Large intestine (tissue), 3 donors: ENCODE measurements around the gene SETD6. TPM values are rescaled to one million over a fixed set of nuclear protein-coding genes. Genes with fewer than 3 reads are reported as not detected.
A peak's percentile ranks its signal among the peaks of the same experiment; 100 is the strongest.

ENCODE experiments used
- DNase-seq, 2 donors: peaks; one replicate each; pipeline versions ENCODE4 v3.0.0 to v3.0.0-alpha.2; 2013
- H3K27ac ChIP-seq: one replicate; pipeline ENCODE4 v1.5.1; 2013; ENCODE audit warnings: low read length
- H3K27me3 ChIP-seq: 2 replicates; pipeline ENCODE4 v1.6.1; 2013; ENCODE audit warnings: low read length; ENCODE audit not compliant: control insufficient read depth, insufficient read depth
- H3K36me3 ChIP-seq: 2 replicates; pipeline ENCODE4 v1.6.1; 2013; ENCODE audit warnings: low read length; ENCODE audit not compliant: control insufficient read depth, insufficient read depth
- H3K4me1 ChIP-seq: one replicate; pipeline ENCODE4 v1.6.1; 2013; ENCODE audit warnings: low read length; ENCODE audit not compliant: control insufficient read depth, insufficient read depth
- H3K4me3 ChIP-seq: one replicate; pipeline ENCODE4 v1.5.1; 2013; ENCODE audit warnings: low read length
- H3K9me3 ChIP-seq: one replicate; pipeline ENCODE4 v1.6.1; 2013; ENCODE audit warnings: mild to moderate bottlenecking, low read depth, low read length, moderate library complexity; ENCODE audit not compliant: control insufficient read depth
- WGBS: methylation state at CpG from one replicate; pipeline ENCODE4 v1.1.5; 2013; ENCODE audit warnings: low lambda C conversion rate; ENCODE audit not compliant: insufficient coverage; 5-methylcytosine and 5-hydroxymethylcytosine counted together
- polyA plus RNA-seq: library from polyadenylated mRNA; unstranded; fragments of 120-200 nt; gene quantifications from one replicate; pipeline ENCODE4 v1.2.1, GENCODE V29; 2013

The SETD6 gene
- polyA plus RNA-seq, 1 donor = 28.8 TPM

GRCh38 chr16:58492735-58493134 lies 22.6 kb upstream of the SETD6 start:
- no CpG with 5 or more reads among the region's 5 CpGs for WGBS
- H3K4me1 ChIP-seq = peaks cover 6% of the 10 kb centered on the region
- no peaks in the 10 kb centered on the region for H3K36me3 ChIP-seq
- H3K4me3 ChIP-seq = no peak overlapping the region
- peaks cover 7% of the 10 kb centered on the region for H3K27me3 ChIP-seq
- no peak overlapping the region for H3K27ac ChIP-seq
- DNase-seq = no peak
- H3K9me3 ChIP-seq = no peaks in the 10 kb centered on the region

- Histone ChIP-seq H3K27ac (no peak overlapping the region), H3K36me3 (no peaks in the 10 kb centered on the region), H3K9me3 (no peaks in the 10 kb centered on the region), H3K27me3 (peaks cover 8% of the 10 kb centered on the region), H3K4me3 (no peak overlapping the region), H3K4me1 (peaks cover 6% of the 10 kb centered on the region)
- no CpG with 5 or more reads among the region's 20 CpGs for WGBS
- DNase-seq = no peak
Measured at GRCh38 chr16:58493756-58494431, 21.4 kb upstream of the SETD6 start.

DNA sequence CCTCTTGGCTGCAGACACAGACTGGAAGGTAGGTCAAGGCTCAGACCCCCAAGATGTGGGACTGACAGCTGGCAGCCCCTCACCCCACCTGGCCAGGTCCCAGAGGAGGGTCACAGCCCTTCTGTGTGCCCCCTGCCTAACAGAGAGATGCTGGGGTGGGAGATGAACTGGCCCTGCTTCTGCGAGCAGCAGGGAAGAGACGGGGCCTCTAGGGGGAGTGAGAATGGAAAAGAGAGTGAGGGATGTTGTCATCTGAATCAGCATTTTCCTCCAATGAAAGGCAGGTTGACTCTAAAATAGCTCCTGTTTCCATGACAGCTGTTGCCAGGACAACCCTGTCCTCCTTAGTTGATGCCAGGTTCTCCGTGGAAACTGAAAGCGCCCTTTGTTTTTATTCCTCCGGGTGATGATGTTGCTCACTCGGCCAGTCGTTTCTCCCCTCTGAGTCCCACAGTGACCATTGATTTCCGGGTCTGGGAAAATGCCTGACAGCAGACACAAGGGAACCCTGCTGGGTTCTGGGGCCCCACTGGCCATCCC lies 20.3 kb upstream of the SETD6 start:
- peak; percentile 84 to 88 for DNase-seq
- H3K27me3 ChIP-seq = peaks cover 18% of the 10 kb centered on the region
- no peaks in the 10 kb centered on the region for H3K36me3 ChIP-seq
- peak overlapping the region; percentile 66 for H3K27ac ChIP-seq
- no peak overlapping the region for H3K4me3 ChIP-seq
- H3K9me3 ChIP-seq = no peaks in the 10 kb centered on the region
- H3K4me1 ChIP-seq = peaks cover 11% of the 10 kb centered on the region
- no CpG with 5 or more reads among the region's 8 CpGs for WGBS

GRCh38 chr16:58495521-58496331 lies 19.6 kb upstream of the SETD6 start:
- Histone ChIP-seq H3K4me3 (no peak overlapping the region), H3K36me3 (no peaks in the 10 kb centered on the region), H3K27me3 (peaks cover 24% of the 10 kb centered on the region), H3K27ac (peak overlapping the region; percentile 66), H3K9me3 (no peaks in the 10 kb centered on the region), H3K4me1 (peaks cover 16% of the 10 kb centered on the region)
- no CpG with 5 or more reads among the region's 24 CpGs for WGBS
- DNase-seq = no peak

DNA sequence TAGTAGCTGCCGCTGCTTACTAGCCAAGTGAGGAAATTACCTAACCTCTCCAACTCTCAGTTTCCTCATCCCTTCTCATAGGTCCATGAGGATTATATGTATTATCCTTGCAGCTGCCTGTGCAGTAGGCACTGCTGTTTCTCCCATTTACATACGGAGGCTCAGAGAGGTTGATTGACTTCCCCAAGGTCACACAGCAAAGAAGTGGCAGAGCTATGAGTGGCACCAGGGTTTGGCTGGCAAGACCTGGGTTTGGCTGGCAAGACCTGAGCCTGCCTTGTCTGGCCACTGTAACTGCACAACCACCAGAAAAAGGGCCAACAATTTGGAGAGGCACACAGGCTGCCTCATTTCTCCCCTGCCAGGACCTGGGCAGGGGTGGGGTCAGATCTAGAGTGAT lies 17.8 kb upstream of the SETD6 start:
- peaks cover 25% of the 10 kb centered on the region for H3K4me1 ChIP-seq
- no peaks in the 10 kb centered on the region for H3K9me3 ChIP-seq
- H3K4me3 ChIP-seq = no peak overlapping the region
- H3K27ac ChIP-seq = no peak overlapping the region
- WGBS = no CpG with 5 or more reads among the region's 2 CpGs
- H3K36me3 ChIP-seq = no peaks in the 10 kb centered on the region
- H3K27me3 ChIP-seq = peaks cover 42% of the 10 kb centered on the region
- no peak for DNase-seq

GRCh38 chr16:58497935-58498334 lies 17.4 kb upstream of the SETD6 start:
- no peaks in the 10 kb centered on the region for H3K9me3 ChIP-seq
- peaks cover 46% of the 10 kb centered on the region for H3K27me3 ChIP-seq
- H3K4me1 ChIP-seq = peaks cover 25% of the 10 kb centered on the region
- no peak for DNase-seq
- no peak overlapping the region for H3K4me3 ChIP-seq
- WGBS = no CpG with 5 or more reads among the region's 5 CpGs
- no peak overlapping the region for H3K27ac ChIP-seq
- H3K36me3 ChIP-seq = no peaks in the 10 kb centered on the region

GRCh38 chr16:58498341-58499091 lies 16.8 kb upstream of the SETD6 start:
- H3K27ac ChIP-seq = no peak overlapping the region
- H3K4me3 ChIP-seq = no peak overlapping the region
- WGBS = no CpG with 5 or more reads among the region's 9 CpGs
- no peaks in the 10 kb centered on the region for H3K9me3 ChIP-seq
- peaks cover 51% of the 10 kb centered on the region for H3K27me3 ChIP-seq
- no peaks in the 10 kb centered on the region for H3K36me3 ChIP-seq
- no peak for DNase-seq
- H3K4me1 ChIP-seq = peaks cover 25% of the 10 kb centered on the region

GRCh38 chr16:58499092-58499511 lies 16.2 kb upstream of the SETD6 start:
- WGBS = no CpG with 5 or more reads among the region's 10 CpGs
- no peaks in the 10 kb centered on the region for H3K36me3 ChIP-seq
- peaks cover 51% of the 10 kb centered on the region for H3K27me3 ChIP-seq
- H3K9me3 ChIP-seq = no peaks in the 10 kb centered on the region
- peaks cover 25% of the 10 kb centered on the region for H3K4me1 ChIP-seq
- DNase-seq = no peak
- no peak overlapping the region for H3K4me3 ChIP-seq
- no peak overlapping the region for H3K27ac ChIP-seq

GRCh38 chr16:58499615-58500351 lies 15.5 kb upstream of the SETD6 start, which contains the start of gene NDRG4:
Gene NDRG4 (plus strand): TSS chr16:58500143. CDS start chr16:58500249, 106 bp downstream.
- H3K27ac ChIP-seq = peak within 1 kb of the TSS; percentile 38
- H3K27me3 ChIP-seq = peaks cover 51% of the 10 kb centered on the region
- peaks cover 25% of the 10 kb centered on the region for H3K4me1 ChIP-seq
- H3K36me3 ChIP-seq = no peaks in the 10 kb centered on the region
- H3K4me3 ChIP-seq = peak within 1 kb of the TSS; percentile 31
- H3K9me3 ChIP-seq = no peaks in the 10 kb centered on the region
- DNase-seq = peak; percentile 51 to 57
- no CpG with 5 or more reads among the region's 24 CpGs for WGBS
